Fibroblast of pulmonary artery (primary cell): ENCODE measurements around the gene FBP1.

Experiments
- DNase-seq: peaks from one replicate; pipeline ENCODE4 v3.0.0-alpha.2; 2010; ENCODE audit warnings: low read depth
- H3K4me3 ChIP-seq: replicated peaks from 2 replicates; pipeline ENCODE4 v1.5.1; 2011; ENCODE audit warnings: low read depth, mild to moderate bottlenecking, control low read depth, low read length, moderate library complexity
- TF ChIP-seq, protein P1 (sequence below): IDR thresholded peaks from 2 replicates; pipeline ENCODE4 v1.5.1; 2011; ENCODE audit warnings: mild to moderate bottlenecking, control low read depth, low read length, inconsistent platforms; ENCODE audit errors: missing control alignments

FBP1 gene

DNA sequence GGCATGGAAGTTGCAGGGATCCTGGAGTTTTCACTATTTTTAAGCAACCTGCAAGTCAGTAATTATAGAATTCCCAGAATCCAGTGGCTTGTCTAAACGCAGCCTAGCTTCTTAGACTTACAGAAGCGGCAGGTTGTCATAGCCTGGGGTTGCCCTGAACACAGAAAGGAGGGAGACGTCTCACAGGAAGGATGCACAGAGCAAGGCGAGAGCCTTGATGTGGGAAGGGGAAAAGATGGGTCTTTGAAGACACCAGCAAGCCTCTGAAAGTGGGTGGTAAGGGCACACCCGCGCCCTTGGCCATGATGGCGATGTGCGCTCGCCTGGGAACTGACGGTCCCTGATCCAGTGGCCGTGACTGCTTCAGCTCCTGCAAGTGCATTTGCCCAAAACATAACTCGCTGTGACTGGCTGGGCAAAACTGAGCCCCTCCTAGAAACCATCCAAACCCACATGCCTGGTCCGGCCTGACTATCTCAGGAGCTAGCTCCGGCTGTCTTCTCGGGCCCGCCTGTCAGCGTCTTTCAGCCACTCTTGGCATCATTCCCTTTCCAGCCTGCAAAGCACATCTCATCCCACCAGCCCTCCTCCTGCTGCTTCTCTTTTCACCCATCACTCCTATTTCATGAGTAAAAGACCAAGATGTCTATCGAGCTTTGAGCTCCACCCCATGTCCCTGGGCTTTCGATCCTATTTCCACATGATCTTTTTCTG is 17.1 kb downstream of the FBP1 start:
- TF ChIP-seq, protein P1, sequence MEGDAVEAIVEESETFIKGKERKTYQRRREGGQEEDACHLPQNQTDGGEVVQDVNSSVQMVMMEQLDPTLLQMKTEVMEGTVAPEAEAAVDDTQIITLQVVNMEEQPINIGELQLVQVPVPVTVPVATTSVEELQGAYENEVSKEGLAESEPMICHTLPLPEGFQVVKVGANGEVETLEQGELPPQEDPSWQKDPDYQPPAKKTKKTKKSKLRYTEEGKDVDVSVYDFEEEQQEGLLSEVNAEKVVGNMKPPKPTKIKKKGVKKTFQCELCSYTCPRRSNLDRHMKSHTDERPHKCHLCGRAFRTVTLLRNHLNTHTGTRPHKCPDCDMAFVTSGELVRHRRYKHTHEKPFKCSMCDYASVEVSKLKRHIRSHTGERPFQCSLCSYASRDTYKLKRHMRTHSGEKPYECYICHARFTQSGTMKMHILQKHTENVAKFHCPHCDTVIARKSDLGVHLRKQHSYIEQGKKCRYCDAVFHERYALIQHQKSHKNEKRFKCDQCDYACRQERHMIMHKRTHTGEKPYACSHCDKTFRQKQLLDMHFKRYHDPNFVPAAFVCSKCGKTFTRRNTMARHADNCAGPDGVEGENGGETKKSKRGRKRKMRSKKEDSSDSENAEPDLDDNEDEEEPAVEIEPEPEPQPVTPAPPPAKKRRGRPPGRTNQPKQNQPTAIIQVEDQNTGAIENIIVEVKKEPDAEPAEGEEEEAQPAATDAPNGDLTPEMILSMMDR = no peak
- no peak overlapping the region for H3K4me3 ChIP-seq
- DNase-seq = no peak

DNA sequence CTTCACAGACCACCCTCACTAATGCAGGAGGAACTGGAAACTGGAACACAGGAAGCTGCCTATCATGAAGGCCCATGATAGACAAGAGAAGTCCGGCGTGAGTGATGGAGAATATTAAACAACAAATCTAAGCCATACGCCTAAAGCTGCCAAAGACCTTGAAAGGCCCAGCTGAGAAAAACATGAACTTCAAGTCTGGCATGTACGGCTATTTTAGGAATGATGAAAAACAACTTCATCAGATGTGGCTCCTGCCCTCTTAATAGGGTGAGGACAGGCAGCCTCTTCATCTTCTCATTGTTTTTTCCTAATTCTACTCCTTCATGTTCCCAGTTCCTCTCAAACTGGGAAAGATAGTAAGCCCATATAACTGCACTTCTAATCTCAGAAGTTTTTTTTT is 20.3 kb downstream of the FBP1 start:
- TF ChIP-seq, protein P1 = no peak
- no peak overlapping the region for H3K4me3 ChIP-seq
- no peak for DNase-seq

DNA sequence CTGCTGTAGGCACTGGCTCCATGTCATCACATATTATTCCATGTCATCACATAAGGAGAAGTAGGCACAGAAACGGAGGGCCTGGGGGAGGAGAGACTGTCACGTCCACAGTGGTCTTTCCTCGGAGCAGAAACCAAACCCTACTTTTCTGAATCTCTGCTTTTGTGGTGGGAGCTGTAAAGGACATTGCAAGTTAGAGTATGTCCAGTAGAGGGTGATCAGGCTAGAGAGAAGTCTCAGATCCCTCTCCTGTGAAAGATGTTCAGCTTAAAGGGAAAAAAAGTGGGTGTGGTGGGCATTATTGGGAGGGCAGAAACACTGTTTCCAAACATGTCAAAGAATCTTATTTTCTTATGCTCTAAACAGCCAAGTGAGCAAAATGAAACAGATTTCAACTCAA is 26.3 kb downstream of the FBP1 start:
- H3K4me3 ChIP-seq = no peak overlapping the region
- TF ChIP-seq, protein P1 = no peak
- DNase-seq = no peak

DNA sequence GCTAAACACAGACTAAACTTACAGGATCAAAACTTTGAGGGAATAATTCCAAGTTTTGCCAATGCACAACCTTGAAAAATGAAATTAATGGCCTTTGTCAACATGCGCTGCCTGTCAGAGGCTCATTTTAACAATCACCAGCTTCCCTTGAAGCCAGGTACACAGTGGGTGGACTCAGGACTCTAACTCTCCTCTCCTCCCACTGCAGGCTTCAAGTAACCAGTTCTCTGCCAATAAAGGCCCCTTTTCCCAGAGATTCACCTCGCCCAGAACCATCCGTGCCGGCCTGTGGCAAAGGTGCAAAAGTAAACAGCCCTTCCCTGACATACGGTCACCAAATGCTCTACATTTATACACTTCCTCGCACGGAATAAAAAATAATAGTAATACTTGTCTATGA is 27.2 kb downstream of the FBP1 start:
- TF ChIP-seq, protein P1 = no peak
- H3K4me3 ChIP-seq = no peak overlapping the region
- no peak for DNase-seq

DNA sequence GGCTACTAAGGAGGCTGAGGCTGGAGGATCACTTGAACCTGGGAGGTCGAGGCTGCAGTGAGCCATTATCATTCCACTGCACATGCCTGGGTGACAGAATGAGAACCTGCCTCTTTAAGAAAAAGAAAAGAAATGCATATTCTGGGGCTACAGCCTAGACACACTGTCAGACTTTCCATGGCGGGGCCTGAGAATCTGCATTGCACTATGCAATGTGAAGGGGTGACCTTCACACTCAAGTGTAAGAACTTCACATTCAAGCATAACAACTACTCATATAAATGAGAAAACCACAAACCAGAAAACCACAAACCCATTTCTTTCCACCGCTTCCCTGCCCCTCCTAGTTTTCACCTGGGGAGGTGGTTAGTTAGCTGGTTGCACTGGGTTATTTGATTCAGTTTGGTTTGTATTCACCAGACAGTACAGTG is 27.7 kb downstream of the FBP1 start:
- TF ChIP-seq, protein P1 = no peak
- H3K4me3 ChIP-seq = no peak overlapping the region
- no peak for DNase-seq

DNA sequence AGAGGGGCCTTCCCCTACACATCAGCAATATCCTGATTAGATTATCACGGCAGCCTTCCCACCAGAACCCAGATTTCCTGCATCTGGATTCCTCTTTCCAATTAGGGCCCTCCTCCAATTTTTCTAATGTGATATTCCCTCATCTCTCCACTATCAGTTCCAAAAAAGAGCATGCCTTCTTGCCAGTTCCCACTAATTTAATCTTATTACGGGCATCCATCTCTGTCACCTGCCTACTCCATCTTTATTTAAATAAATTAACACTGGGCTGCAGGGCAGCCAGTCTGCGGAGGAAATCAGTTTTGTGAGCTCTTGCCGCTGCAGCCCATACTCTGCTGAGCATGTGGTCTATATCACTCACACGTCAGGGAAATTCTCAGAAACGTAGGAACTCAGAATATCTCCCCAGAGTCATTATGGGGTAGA is 29.1 kb downstream of the FBP1 start:
- TF ChIP-seq, protein P1 = no peak
- DNase-seq = peak; percentile 10
- no peak overlapping the region for H3K4me3 ChIP-seq

DNA sequence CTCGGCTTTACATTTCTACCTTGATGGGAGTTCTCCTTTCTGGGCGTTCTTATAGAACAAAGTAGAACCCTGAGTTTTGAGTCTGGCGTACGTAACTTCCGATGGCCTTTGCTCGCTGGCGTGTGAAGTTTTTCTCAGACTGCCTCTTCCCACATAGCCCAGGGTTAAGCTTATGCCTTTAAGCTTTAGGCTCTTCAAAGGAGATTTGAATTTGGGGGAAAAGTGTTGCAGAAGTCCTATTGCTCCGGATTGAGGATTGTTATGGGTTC is 32.0 kb downstream of the FBP1 start:
- TF ChIP-seq, protein P1 = no peak
- no peak for DNase-seq
- no peak overlapping the region for H3K4me3 ChIP-seq
